H1 (cell line): ENCODE data around the gene MACROD2. TPM values are rescaled to one million over a fixed set of nuclear protein-coding genes. Genes with fewer than 3 reads are reported as not detected.

Experiments
- CTCF ChIA-PET: fragments of 300-600 bp; sonication (Branson Sonifier 250); formaldehyde crosslinking; loops from one replicate; lab custom pipeline; 2021; ENCODE audit not compliant: partially characterized antibody; lab: Charles Lee
- POLR2A ChIA-PET: fragments of 300-600 bp; sonication (Branson Sonifier 250); formaldehyde crosslinking; loops from one replicate; lab custom pipeline; 2021; ENCODE audit warnings: inconsistent platforms; ENCODE audit not compliant: partially characterized antibody; lab: Charles Lee
- DNase-seq, 2 experiments: peaks; one replicate each; pipeline versions ENCODE4 v3.0.0 to v3.0.0-alpha.2; 2010 to 2022; ENCODE audit warnings: low spot score in 2 of 2, low read depth in 1 of 2, mixed read lengths in 1 of 2
- FAIRE-seq: peaks from 2 replicates; lab custom pipeline; 2011; peaks lifted over from hg19 to GRCh38; lab: Jason Lieb, UNC
- H2AFZ ChIP-seq: 2 replicates; pipeline ENCODE4 v1.8.1; 2012; ENCODE audit warnings: low read length, inconsistent platforms
- H2AK5ac ChIP-seq: 2 replicates; pipeline ENCODE4 v1.6.1; 2013; ENCODE audit warnings: low read depth, low read length
- H2BK120ac ChIP-seq: replicated peaks from 2 replicates; pipeline ENCODE3; 2013; ENCODE audit warnings: low read depth, low read length, inconsistent platforms
- H2BK12ac ChIP-seq: 2 replicates; pipeline ENCODE4 v1.6.1; 2013; ENCODE audit warnings: low read depth, low read length
- H2BK15ac ChIP-seq: 2 replicates; pipeline ENCODE4 v1.6.1; 2013; ENCODE audit warnings: low read length
- H2BK20ac ChIP-seq: 2 replicates; pipeline ENCODE4 v1.6.1; 2013; ENCODE audit warnings: low read length
- H2BK5ac ChIP-seq: 2 replicates; pipeline ENCODE4 v1.6.1; 2013; ENCODE audit warnings: low read depth, low read length
- H3K14ac ChIP-seq: 2 replicates; pipeline ENCODE4 v1.6.1; 2013; ENCODE audit warnings: inconsistent platforms; ENCODE audit not compliant: insufficient read length
- H3K18ac ChIP-seq: 2 replicates; pipeline ENCODE4 v1.6.1; 2013; ENCODE audit warnings: low read length; ENCODE audit errors: extremely low read depth
- H3K23ac ChIP-seq: 2 replicates; pipeline ENCODE4 v1.6.1; 2013; ENCODE audit warnings: inconsistent platforms; ENCODE audit not compliant: insufficient read length
- H3K23me2 ChIP-seq: 2 replicates; pipeline ENCODE4 v1.6.1; 2013; ENCODE audit warnings: low read depth, low read length
- H3K27ac ChIP-seq: 2 replicates; pipeline ENCODE4 v1.6.1; 2011; ENCODE audit warnings: low read depth, low read length, inconsistent platforms
- H3K27me3 ChIP-seq, 4 experiments: replicated peaks in 1 of 4; 1 replicate in 1 of 4; 2 replicates in 3 of 4; pipeline versions ENCODE4 v1.6.1 to v1.8.1; 2011 to 2013; ENCODE audit warnings: low read length in 3 of 4, mild to moderate bottlenecking in 3 of 4, inconsistent platforms in 2 of 4, mixed read lengths in 2 of 4, moderate library complexity in 1 of 4; ENCODE audit not compliant: control insufficient read depth in 3 of 4, insufficient read depth in 3 of 4; ENCODE audit errors: extremely low read depth in 1 of 4
- H3K36me3 ChIP-seq, 4 experiments: 2 replicates each; pipeline versions ENCODE4 v1.6.1 to v1.8.1; 2011 to 2013; ENCODE audit warnings: mild to moderate bottlenecking in 4 of 4, low read length in 3 of 4, moderate library complexity in 2 of 4, control low read depth in 1 of 4, inconsistent platforms in 1 of 4; ENCODE audit not compliant: insufficient read depth in 4 of 4, control insufficient read depth in 2 of 4
- H3K4ac ChIP-seq: replicated peaks from 2 replicates; pipeline ENCODE3; 2013; ENCODE audit warnings: low read length, low read depth, mixed read lengths, inconsistent platforms; ENCODE audit not compliant: insufficient read length
- H3K4me1 ChIP-seq, 4 experiments: replicated peaks in 1 of 4; 1 replicate in 1 of 4; 2 replicates in 3 of 4; pipeline versions ENCODE4 v1.6.1 to v1.8.1; 2011 to 2013; ENCODE audit warnings: low read length in 3 of 4, inconsistent platforms in 2 of 4, mixed read lengths in 1 of 4; ENCODE audit not compliant: insufficient read depth in 4 of 4, control insufficient read depth in 3 of 4
- H3K4me2 ChIP-seq, 2 experiments: 2 replicates each; pipeline versions ENCODE4 v1.6.1 to v1.8.1; 2011 to 2013; ENCODE audit warnings: low read depth in 2 of 2, low read length in 2 of 2, control low read depth in 1 of 2, inconsistent platforms in 1 of 2, mild to moderate bottlenecking in 1 of 2; ENCODE audit not compliant: insufficient read depth in 1 of 2
- H3K4me3 ChIP-seq, 4 experiments: fragments of 200-600, 300-600 bp in 1 of 4; sonication (generic), shearing (Covaris generic), sonication (Bioruptor Twin) in 1 of 4; 2 replicates each; pipeline versions ENCODE4 v1.5.1 to v1.8.1; 2011 to 2016; ENCODE audit warnings: low read length in 4 of 4, low read depth in 3 of 4, control low read depth in 2 of 4, inconsistent platforms in 2 of 4, mild to moderate bottlenecking in 2 of 4, mixed read lengths in 1 of 4, moderate library complexity in 1 of 4; ENCODE audit not compliant: insufficient read depth in 2 of 4; ENCODE audit errors: extremely low read depth in 1 of 4
- H3K56ac ChIP-seq: replicated peaks from 2 replicates; pipeline ENCODE3; 2013; ENCODE audit warnings: low read depth, mild to moderate bottlenecking, mixed read lengths, low read length, inconsistent platforms; ENCODE audit not compliant: insufficient read length
- H3K79me1 ChIP-seq: 2 replicates; pipeline ENCODE4 v1.6.1; 2013; ENCODE audit warnings: low read depth, low read length, control low read depth
- H3K79me2 ChIP-seq, 2 experiments: 2 replicates each; pipeline versions ENCODE4 v1.6.1 to v1.8.1; 2012 to 2013; ENCODE audit warnings: low read length in 2 of 2, mild to moderate bottlenecking in 2 of 2, inconsistent platforms in 1 of 2; ENCODE audit not compliant: insufficient read depth in 2 of 2, control insufficient read depth in 1 of 2
- H3K9ac ChIP-seq, 4 experiments: replicated peaks in 1 of 4; 1 replicate in 1 of 4; 2 replicates in 3 of 4; pipeline versions ENCODE4 v1.6.1 to v1.8.1; 2011 to 2013; ENCODE audit warnings: low read depth in 3 of 4, low read length in 3 of 4, control low read depth in 2 of 4, mild to moderate bottlenecking in 2 of 4, moderate library complexity in 2 of 4, inconsistent platforms in 1 of 4; ENCODE audit errors: extremely low read depth in 1 of 4
- H3K9me3 ChIP-seq, 2 experiments: 2 replicates each; pipeline versions ENCODE4 v1.6.1 to v1.8.1; 2012 to 2013; ENCODE audit warnings: mild to moderate bottlenecking in 2 of 2, moderate library complexity in 2 of 2, control low read depth in 1 of 2, inconsistent platforms in 1 of 2, low read depth in 1 of 2, low read length in 1 of 2, mixed read lengths in 1 of 2; ENCODE audit not compliant: insufficient read depth in 2 of 2
- H4K20me1 ChIP-seq, 2 experiments: replicated peaks in 1 of 2; 2 replicates each; pipeline versions ENCODE3 to v1.8.1; 2011 to 2013; ENCODE audit warnings: inconsistent platforms in 2 of 2, low read length in 2 of 2, mild to moderate bottlenecking in 1 of 2; ENCODE audit not compliant: insufficient read depth in 2 of 2, control insufficient read depth in 1 of 2
- H4K5ac ChIP-seq: 2 replicates; pipeline ENCODE4 v1.6.1; 2013; ENCODE audit warnings: low read length, low read depth, mixed read lengths, inconsistent platforms; ENCODE audit not compliant: insufficient read length
- H4K8ac ChIP-seq: 2 replicates; pipeline ENCODE4 v1.8.0; 2013; ENCODE audit warnings: mild to moderate bottlenecking, moderate library complexity, low read length, inconsistent platforms; ENCODE audit not compliant: insufficient read depth; ENCODE audit errors: extremely low read depth
- H4K91ac ChIP-seq: replicated peaks from 2 replicates; pipeline ENCODE3; 2013; ENCODE audit warnings: low read length, mixed read lengths, inconsistent platforms; ENCODE audit not compliant: insufficient read length
- CBX8 ChIP-seq: fragments of 300-800, 300-1000 bp; sonication (generic); IDR thresholded peaks from 2 replicates; pipeline ENCODE4 v1.7.1; 2016; ENCODE audit warnings: low read depth, low read length, borderline replicate concordance
- CEBPB ChIP-seq: IDR thresholded peaks from 2 replicates; pipeline ENCODE4 v1.6.1; 2012; ENCODE audit warnings: low read depth, low read length
- SP4 ChIP-seq: IDR thresholded peaks from 2 replicates; pipeline ENCODE4 v1.6.1; 2012; ENCODE audit warnings: low read length, inconsistent platforms
- WGBS, 2 experiments: shearing (Covaris generic) in 1 of 2; methylation state at CpG; one replicate each; pipeline versions ENCODE4 v1.1.6 to v1.1.7; 2013 to 2015; ENCODE audit warnings: low lambda C conversion rate in 2 of 2, mixed read lengths in 2 of 2, inconsistent platforms in 1 of 2, low coverage in 1 of 2, missing lambda C conversion rate in 1 of 2; ENCODE audit not compliant: insufficient replicate concordance in 2 of 2, insufficient coverage in 1 of 2, insufficient read length in 1 of 2; ENCODE audit errors: extremely low coverage in 1 of 2, missing lambda C conversion rate in 1 of 2; 5-methylcytosine and 5-hydroxymethylcytosine counted together
- polyA plus RNA-seq, 7 experiments: library from polyadenylated mRNA; depleted of rRNA in 3 of 7; stranded (reverse) in 5 of 7; unstranded in 2 of 7; fragments of >200 nt in 5 of 7; fragments of 200-250 nt in 2 of 7; gene quantifications; 1 replicate in 5 of 7; 2 replicates in 1 of 7; 4 replicates in 1 of 7; pipeline versions ENCODE4 v1.2.1 to v1.2.3, GENCODE V29; 2011 to 2013; ENCODE audit warnings: missing spikeins in 2 of 7, mixed read lengths in 2 of 7
- total RNA-seq: library from RNA; stranded (reverse); fragmentation: NEBNext Ultra II Directional; extraction: Animal tissue kit (Norgen Biotek cat#: 25700); gene quantifications from 2 replicates; pipeline ENCODE4 v1.2.1, GENCODE V29; 2021
- TF ChIP-seq, protein P1 (sequence below): IDR thresholded peaks from 2 replicates; pipeline ENCODE4 v1.6.1; 2012; ENCODE audit warnings: inconsistent platforms

MACROD2 gene
- total and polyA plus RNA-seq, 2 of the 8 experiments (the other 6 are each of a cell fraction or from before 2014, with no cell fraction given): 0.70 to 3.9 TPM

DNA sequence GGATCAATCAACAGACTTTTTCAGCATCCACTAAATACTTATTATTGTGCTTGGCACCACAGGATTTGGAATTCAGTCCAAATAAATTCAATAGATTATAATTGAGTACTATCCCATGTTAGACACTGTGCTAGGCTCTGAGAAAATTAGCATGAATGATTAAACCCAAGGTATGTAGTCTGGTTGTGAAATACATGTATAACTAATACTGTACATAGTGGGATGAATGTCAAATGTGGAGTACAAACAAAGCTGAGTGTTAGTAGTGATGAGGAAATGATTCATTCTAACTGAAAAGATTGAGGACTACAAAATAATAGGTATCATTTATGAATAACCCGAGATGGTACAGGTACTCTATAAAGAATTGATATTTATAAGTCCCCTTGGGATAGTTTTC is 454.0 kb downstream of the MACROD2 start:
- Histone ChIP-seq H2AK5ac (no peak overlapping the region), H3K14ac (no peak overlapping the region), H3K79me1 (no peaks in the 10 kb centered on the region), H3K56ac (no peak overlapping the region), H3K27ac (no peak overlapping the region), H3K4ac (no peak overlapping the region), H3K36me3 (no peaks in the 10 kb centered on the region), H4K5ac (no peak overlapping the region), H2BK12ac (no peak overlapping the region), H3K4me1 (peaks cover 0 to 4% (median 1%) of the 10 kb centered on the region in 4 experiments; a peak in 2 of 7 replicates), H4K8ac (no peak overlapping the region), H3K4me2 (no peak overlapping the region), H2AFZ (no peak overlapping the region), H2BK15ac (no peak overlapping the region), H2BK5ac (no peak overlapping the region), H3K23me2 (no peaks in the 10 kb centered on the region), H3K9ac (no peak overlapping the region), H3K4me3 (no peak overlapping the region), H4K91ac (no peak overlapping the region), H2BK20ac (no peak overlapping the region), H3K23ac (no peak overlapping the region), H4K20me1 (no peaks in the 10 kb centered on the region), H3K18ac (no peak overlapping the region), H3K79me2 (no peaks in the 10 kb centered on the region), H3K27me3 (no peaks in the 10 kb centered on the region), H3K9me3 (no peaks in the 10 kb centered on the region), H2BK120ac (no peak overlapping the region)
- CTCF ChIA-PET: interaction anchor here (0.8 kb wide), 1 partner anchor 112 kb away, joined by 3 read pairs; the partner anchor contains the start of gene FLRT3
- POLR2A ChIA-PET: no interaction called here
- WGBS, 2 experiments: 94% methylated on average over 1 of the region's 1 CpG; no CpG with 5 or more reads in 1 of the 2 experiments
- FAIRE-seq: no peak
- DNase-seq: no peak
- TF ChIP-seq, protein P1, sequence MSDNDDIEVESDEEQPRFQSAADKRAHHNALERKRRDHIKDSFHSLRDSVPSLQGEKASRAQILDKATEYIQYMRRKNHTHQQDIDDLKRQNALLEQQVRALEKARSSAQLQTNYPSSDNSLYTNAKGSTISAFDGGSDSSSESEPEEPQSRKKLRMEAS: no peak
- no peak for TF ChIP-seq CEBPB
- no peak for TF ChIP-seq CBX8
- no peak for TF ChIP-seq SP4
- TF ChIP-seq, all 59 proteins: peak for 0
